CD4-positive, alpha-beta memory T cell (primary cell): ENCODE measurements around the gene NEUROG2. TPM values are rescaled to one million over a fixed set of nuclear protein-coding genes. Genes with fewer than 3 reads are reported as not detected.
A peak's percentile ranks its signal among the peaks of the same experiment; 100 is the strongest.

Source experiments
- CTCF ChIA-PET: fragments of 350-600 bp; sonication (Branson Sonifier 250); formaldehyde crosslinking; loops from one replicate; lab custom pipeline; 2021; ENCODE audit warnings: inconsistent platforms; ENCODE audit not compliant: partially characterized antibody; lab: Charles Lee
- POLR2A ChIA-PET: fragments of 350-600 bp; sonication (Branson Sonifier 250); formaldehyde crosslinking; loops from one replicate; lab custom pipeline; 2021; ENCODE audit not compliant: partially characterized antibody; lab: Charles Lee
- DNase-seq, 5 donors: peaks; one replicate each; pipeline versions ENCODE4 v3.0.0 to v3.0.0-alpha.2; 2020 to 2022; ENCODE audit warnings: mixed read lengths in 1 of 5
- H3K27ac ChIP-seq: one replicate; pipeline ENCODE4 v1.7.0; 2013; ENCODE audit warnings: low read depth, low read length
- H3K27me3 ChIP-seq: 2 replicates; pipeline ENCODE4 v1.7.0; 2013; ENCODE audit warnings: mild to moderate bottlenecking, low read length, moderate library complexity; ENCODE audit not compliant: insufficient read depth
- H3K36me3 ChIP-seq: 2 replicates; pipeline ENCODE4 v1.7.0; 2013; ENCODE audit warnings: mild to moderate bottlenecking, low read length, moderate library complexity; ENCODE audit not compliant: insufficient read depth
- H3K4me1 ChIP-seq: 2 replicates; pipeline ENCODE4 v1.7.0; 2013; ENCODE audit warnings: mild to moderate bottlenecking, low read length, moderate library complexity; ENCODE audit not compliant: insufficient read depth
- H3K4me3 ChIP-seq, 2 donors: one replicate each; pipeline ENCODE4 v1.7.0; 2013; ENCODE audit warnings: low read length in 2 of 2, mild to moderate bottlenecking in 1 of 2
- H3K9me3 ChIP-seq, 2 donors: one replicate each; pipeline ENCODE4 v1.7.0; 2013; ENCODE audit warnings: low read length in 2 of 2, control low read depth in 1 of 2; ENCODE audit not compliant: control insufficient read depth in 1 of 2
- H3K27ac Mint-ChIP-seq, 7 donors: one replicate each; pipeline ENCODE4 v1.8.0; 2020 to 2021; ENCODE audit warnings: mixed read lengths in 7 of 7, mild to moderate bottlenecking in 6 of 7, inconsistent platforms in 3 of 7, moderate library complexity in 3 of 7
- H3K27me3 Mint-ChIP-seq, 2 donors: one replicate each; pipeline ENCODE4 v1.8.0; 2020 to 2021; ENCODE audit warnings: mixed read lengths in 2 of 2
- H3K36me3 Mint-ChIP-seq, 2 donors: one replicate each; pipeline ENCODE4 v1.8.0; 2020 to 2021; ENCODE audit warnings: mixed read lengths in 2 of 2, inconsistent platforms in 1 of 2, mild to moderate bottlenecking in 1 of 2
- H3K4me1 Mint-ChIP-seq, 4 donors: one replicate each; pipeline ENCODE4 v1.8.0; 2020 to 2021; ENCODE audit warnings: mixed read lengths in 4 of 4, mild to moderate bottlenecking in 1 of 4
- H3K4me3 Mint-ChIP-seq, 8 donors: one replicate each; pipeline ENCODE4 v1.8.0; 2020 to 2021; ENCODE audit warnings: mixed read lengths in 8 of 8, mild to moderate bottlenecking in 7 of 8, moderate library complexity in 6 of 8, inconsistent platforms in 3 of 8
- H3K9me3 Mint-ChIP-seq, 8 donors: one replicate each; pipeline ENCODE4 v1.8.0; 2020 to 2021; ENCODE audit warnings: mixed read lengths in 8 of 8, mild to moderate bottlenecking in 5 of 8, inconsistent platforms in 3 of 8, moderate library complexity in 1 of 8
- intact Hi-C: fragments of 100-400 bp; cut with micrococcal nuclease; formaldehyde crosslinking; loops from one replicate; pipeline ENCODE4 v1.15.1; 2023
- polyA plus RNA-seq, 2 donors: library from polyadenylated mRNA; unstranded; fragments of 300-500 nt; fragmentation: Illumina TruSeq; gene quantifications; one replicate each; pipeline ENCODE4 v1.2.3, GENCODE V29; 2021
- total RNA-seq, 2 experiments: library from RNA; stranded (reverse); gene quantifications; one replicate each; pipeline ENCODE4 v1.2.3, GENCODE V29; 2021

The NEUROG2 gene
- total and polyA plus RNA-seq, 4 experiments from 2014 or later, result not detected

- Mint-ChIP-seq H3K36me3 (peaks cover 2 to 3% of the 10 kb centered on the region in 2 donors), H3K27ac (peak overlapping the region in 3 of 7 donors; percentile 26 to 37 (median 35))
Observed at GRCh38 chr4:112511093-112511802, 4.7 kb downstream of the NEUROG2 start.

GRCh38 chr4:112510291-112511092 lies 5.5 kb downstream of the NEUROG2 start:
- Histone ChIP-seq H3K4me3 (no peak overlapping the region), H3K9me3 (no peaks in the 10 kb centered on the region), H3K36me3 (no peaks in the 10 kb centered on the region), H3K27me3 (peaks cover 66% of the 10 kb centered on the region), H3K4me1 (peaks cover 49% of the 10 kb centered on the region), H3K27ac (no peak overlapping the region)
- H3K9me3 Mint-ChIP-seq, result peaks cover 0 to 21% (median 11%) of the 10 kb centered on the region in 8 donors
- CTCF ChIA-PET, result interaction anchor here (0.6 to 1.4 kb wide), 4 partner anchors 10 to 14 kb away, joined by 3 to 8 read pairs (median 4); no protein-coding TSS in a partner anchor
- intact Hi-C loops, result no loop called here
- peaks cover 24 to 63% (median 36%) of the 10 kb centered on the region in 4 donors for H3K4me1 Mint-ChIP-seq
- peaks cover 74 to 76% of the 10 kb centered on the region in 2 donors for H3K27me3 Mint-ChIP-seq
- H3K36me3 Mint-ChIP-seq, result peaks cover 2 to 3% of the 10 kb centered on the region in 2 donors
- peak overlapping the region in 1 of 7 donors; percentile 63 for H3K27ac Mint-ChIP-seq
- no peak for DNase-seq
- POLR2A ChIA-PET, result interaction anchor here (0.7 kb wide), 1 partner anchor 9 kb away, joined by 4 read pairs; no protein-coding TSS in a partner anchor
- H3K4me3 Mint-ChIP-seq, result peak overlapping the region; percentile 57 to 83 (median 64)

More at GRCh38 chr4:112511093-112511802, 4.7 kb downstream of the NEUROG2 start:
- Histone ChIP-seq H3K27me3 (peaks cover 66% of the 10 kb centered on the region), H3K9me3 (no peaks in the 10 kb centered on the region), H3K27ac (no peak overlapping the region), H3K4me3 (no peak overlapping the region), H3K36me3 (no peaks in the 10 kb centered on the region), H3K4me1 (peaks cover 53% of the 10 kb centered on the region)
- DNase-seq, result no peak
- peak overlapping the region in 7 of 8 donors; percentile 26 to 74 (median 54) for H3K4me3 Mint-ChIP-seq
- peaks cover 0 to 21% (median 11%) of the 10 kb centered on the region in 8 donors for H3K9me3 Mint-ChIP-seq
- intact Hi-C loops, result no loop called here
- H3K4me1 Mint-ChIP-seq, result peaks cover 28 to 71% (median 41%) of the 10 kb centered on the region in 4 donors
- peaks cover 72 to 75% of the 10 kb centered on the region in 2 donors for H3K27me3 Mint-ChIP-seq
- CTCF ChIA-PET, result interaction anchor here (0.6 to 2.4 kb wide), 5 partner anchors 9 to 13 kb away, joined by 3 to 15 read pairs (median 5); no protein-coding TSS in a partner anchor
- POLR2A ChIA-PET, result no interaction called here

DNA sequence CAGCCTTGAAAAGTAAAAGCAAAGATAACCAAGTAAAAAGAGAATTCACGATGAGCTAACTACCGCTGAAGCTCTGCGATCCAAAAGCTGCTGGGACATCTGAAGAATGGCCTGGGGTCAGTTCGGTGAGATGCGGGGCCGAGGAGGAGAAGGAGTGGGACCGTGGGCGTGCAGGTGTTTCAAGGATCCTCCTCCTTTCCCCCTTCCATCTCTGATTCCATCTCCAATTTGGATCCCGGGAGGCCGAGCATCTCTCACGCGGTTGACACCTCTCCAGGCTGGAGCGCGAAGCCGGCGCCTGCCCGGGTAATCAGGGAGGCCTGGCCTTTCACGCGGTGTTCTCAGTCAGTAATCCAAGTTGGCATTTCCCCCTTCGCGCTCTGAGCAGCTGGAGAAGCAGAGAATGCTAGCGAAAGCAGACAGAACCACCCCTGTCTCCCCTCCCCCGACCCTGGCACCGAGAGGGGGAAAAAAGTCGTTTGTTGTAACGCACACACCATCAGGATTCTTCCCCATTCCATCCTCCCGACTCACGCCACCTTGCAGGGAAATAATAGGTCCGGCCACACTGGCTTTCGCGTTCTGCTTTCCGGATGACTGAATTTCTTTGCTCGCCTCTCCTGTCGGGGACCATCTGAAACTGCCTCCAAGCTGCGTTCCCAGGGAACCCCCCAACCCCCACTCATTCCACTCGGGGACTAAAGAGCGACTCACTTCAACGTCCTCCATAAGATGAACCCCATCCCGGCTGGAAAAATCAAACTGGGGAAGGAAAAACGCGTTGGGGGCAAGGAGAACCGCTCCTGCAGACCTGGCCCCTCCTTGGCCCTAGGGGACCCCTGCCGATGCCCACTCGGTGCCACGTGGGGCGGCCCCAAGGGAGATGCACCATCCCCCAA lies 6.5 kb downstream of the NEUROG2 start:
- H3K27ac Mint-ChIP-seq, result peak overlapping the region in 2 of 7 donors; percentile 0 to 15
- peak overlapping the region in 1 of 2 donors; percentile 11 for H3K4me3 ChIP-seq

GRCh38 chr4:112508356-112508755 lies 7.6 kb downstream of the NEUROG2 start:
- Mint-ChIP-seq H3K4me3 (peak overlapping the region in 2 of 8 donors; percentile 8 to 80), H3K27me3 (peaks cover 64 to 65% of the 10 kb centered on the region in 2 donors), H3K4me1 (peaks cover 13 to 44% (median 21%) of the 10 kb centered on the region in 4 donors), H3K36me3 (peaks cover 0 to 3% of the 10 kb centered on the region in 2 donors), H3K27ac (peak overlapping the region in 1 of 7 donors; percentile 0), H3K9me3 (peaks cover 0 to 18% (median 10%) of the 10 kb centered on the region in 8 donors)
- H3K27ac ChIP-seq, result no peak overlapping the region
- intact Hi-C loops, result no loop called here
- no peaks in the 10 kb centered on the region for H3K9me3 ChIP-seq
- peaks cover 52% of the 10 kb centered on the region for H3K27me3 ChIP-seq
- H3K4me1 ChIP-seq, result peaks cover 36% of the 10 kb centered on the region
- H3K4me3 ChIP-seq, result no peak overlapping the region
- ChIA-PET CTCF (interaction anchor here (0.6 to 0.9 kb wide), 2 partner anchors 14 to 16 kb away, joined by 3 to 4 read pairs; no protein-coding TSS in a partner anchor), POLR2A (interaction anchor here (1.2 kb wide), 1 partner anchor 223 kb away, joined by 3 read pairs; the partner anchor contains the start of gene TIFA)
- no peaks in the 10 kb centered on the region for H3K36me3 ChIP-seq
- no peak for DNase-seq

More for the DNA sequence above, 6.5 kb downstream of the NEUROG2 start:
- DNase-seq, result no peak
- H3K36me3 ChIP-seq, result no peaks in the 10 kb centered on the region
- Mint-ChIP-seq H3K4me1 (peaks cover 20 to 53% (median 28%) of the 10 kb centered on the region in 4 donors), H3K9me3 (peaks cover 0 to 21% (median 11%) of the 10 kb centered on the region in 8 donors), H3K27me3 (peaks cover 73 to 74% of the 10 kb centered on the region in 2 donors), H3K4me3 (peak overlapping the region; percentile 62 to 80 (median 72)), H3K36me3 (peaks cover 0 to 3% of the 10 kb centered on the region in 2 donors)
- no peaks in the 10 kb centered on the region for H3K9me3 ChIP-seq
- peaks cover 63% of the 10 kb centered on the region for H3K27me3 ChIP-seq
- POLR2A ChIA-PET, result interaction anchor here (0.7 kb wide), 1 partner anchor 10 kb away, joined by 4 read pairs; no protein-coding TSS in a partner anchor
- intact Hi-C loops, result no loop called here
- H3K4me1 ChIP-seq, result peaks cover 43% of the 10 kb centered on the region
- no peak overlapping the region for H3K27ac ChIP-seq
- CTCF ChIA-PET, result interaction anchor here (0.9 to 1.4 kb wide), 3 partner anchors 13 to 15 kb away, joined by 4 to 8 read pairs (median 5); no protein-coding TSS in a partner anchor

GRCh38 chr4:112504807-112505206 lies 11.2 kb downstream of the NEUROG2 start:
- peaks cover 9 to 18% (median 9%) of the 10 kb centered on the region in 4 donors for H3K4me1 Mint-ChIP-seq
- peaks cover 50 to 52% of the 10 kb centered on the region in 2 donors for H3K27me3 Mint-ChIP-seq
- peaks cover 0 to 4% (median 0%) of the 10 kb centered on the region in 8 donors for H3K9me3 Mint-ChIP-seq
- Histone ChIP-seq H3K9me3 (no peaks in the 10 kb centered on the region), H3K27ac (no peak overlapping the region), H3K27me3 (peaks cover 20% of the 10 kb centered on the region), H3K36me3 (no peaks in the 10 kb centered on the region), H3K4me3 (no peak overlapping the region), H3K4me1 (peaks cover 15% of the 10 kb centered on the region)
- ChIA-PET CTCF (no interaction called here), POLR2A (no interaction called here)
- no peaks in the 10 kb centered on the region for H3K36me3 Mint-ChIP-seq
- no peak for DNase-seq
- no peak overlapping the region for H3K4me3 Mint-ChIP-seq
- intact Hi-C loops, result no loop called here
- no peak overlapping the region for H3K27ac Mint-ChIP-seq

- Histone ChIP-seq H3K27me3 (peaks cover under 1% of the 10 kb centered on the region), H3K4me3 (no peak overlapping the region), H3K27ac (no peak overlapping the region), H3K9me3 (no peaks in the 10 kb centered on the region), H3K4me1 (no peaks in the 10 kb centered on the region), H3K36me3 (no peaks in the 10 kb centered on the region)
- intact Hi-C loops, result no loop called here
- POLR2A ChIA-PET, result no interaction called here
- Mint-ChIP-seq H3K36me3 (no peaks in the 10 kb centered on the region), H3K27ac (no peak overlapping the region), H3K9me3 (peaks cover 0 to 4% (median 0%) of the 10 kb centered on the region in 8 donors), H3K4me3 (no peak overlapping the region), H3K4me1 (no peaks in the 10 kb centered on the region), H3K27me3 (peaks cover 32 to 40% of the 10 kb centered on the region in 2 donors)
- DNase-seq, result no peak
- CTCF ChIA-PET, result interaction anchor here (3.8 kb wide), 1 partner anchor 21 kb away, joined by 21 read pairs; no protein-coding TSS in a partner anchor
Observed at GRCh38 chr4:112502871-112503270, 13.1 kb downstream of the NEUROG2 start.
